Esophagus squamous epithelium (tissue), 5 donors: ENCODE measurements around the gene AVPR1B. TPM values are rescaled to one million over a fixed set of nuclear protein-coding genes. Genes with fewer than 3 reads are reported as not detected.

Experiments used
- DNase-seq: peaks from one replicate; lab custom pipeline; 2025; lab: John Stamatoyannopoulos, UW
- H3K27ac ChIP-seq, 4 donors: fragments of 200-600 bp; sonication (generic); one replicate each; pipeline ENCODE4 v1.5.1; 2016 to 2019; ENCODE audit warnings: mild to moderate bottlenecking in 1 of 4
- H3K27me3 ChIP-seq, 4 donors: fragments of 200-600 bp; sonication (generic); 1 replicate in 3 of 4; 2 replicates in 1 of 4; pipeline versions ENCODE4 v1.5.1 to v1.6.0; 2017 to 2021; ENCODE audit warnings: antibody characterized with exemption in 1 of 4
- H3K36me3 ChIP-seq, 3 donors: fragments of 200-600 bp; sonication (generic); one replicate each; pipeline ENCODE4 v1.5.1; 2016 to 2019
- H3K4me1 ChIP-seq, 3 donors: fragments of 200-600 bp; sonication (generic); one replicate each; pipeline ENCODE4 v1.5.1; 2017 to 2019
- H3K4me3 ChIP-seq, 4 donors: fragments of 200-600 bp; sonication (generic); 1 replicate in 3 of 4; 2 replicates in 1 of 4; pipeline ENCODE4 v1.5.1; 2016 to 2019; ENCODE audit warnings: mild to moderate bottlenecking in 2 of 4, moderate library complexity in 1 of 4
- H3K9me3 ChIP-seq, 3 donors: fragments of 200-600 bp; sonication (generic); one replicate each; pipeline ENCODE4 v1.5.1; 2016 to 2019
- CTCF ChIP-seq, 6 experiments: fragments of 450-650 bp in 4 of 6; fragments of 200-600 bp in 2 of 6; sonication (generic) in 2 of 6; IDR thresholded peaks; one replicate each; pipeline ENCODE4 v1.5.1; 2016 to 2019; ENCODE audit warnings: antibody characterized with exemption in 6 of 6, mild to moderate bottlenecking in 4 of 6, moderate library complexity in 4 of 6
- POLR2A ChIP-seq, 4 donors: fragments of 450-650 bp; IDR thresholded peaks; one replicate each; pipeline ENCODE4 v1.6.1; 2017; ENCODE audit warnings: antibody characterized with exemption in 4 of 4, mild to moderate bottlenecking in 4 of 4, moderate library complexity in 3 of 4
- WGBS, 2 donors: methylation state at CpG; one replicate each; pipeline ENCODE4 v1.1.5; 2018; 5-methylcytosine and 5-hydroxymethylcytosine counted together
- intact Hi-C: fragments of 100-400 bp; cut with DNase I; formaldehyde crosslinking; loops from one replicate; pipeline ENCODE4 v1.15.0; 2022
- total RNA-seq, 4 donors: library from RNA; depleted of rRNA; stranded (reverse); fragments of >200 nt; gene quantifications; one replicate each; pipeline ENCODE4 v1.1.0, GENCODE V29; 2016
- donor health status: DM: yes; HTN: yes; CAD: no.

The AVPR1B gene
- total RNA-seq, 4 donors from 2014 or later, result not detected

- peaks cover 15 to 64% (median 24%) of the 10 kb centered on the region in 3 donors for H3K4me1 ChIP-seq
- H3K27ac ChIP-seq, result no peak overlapping the region
- no peak overlapping the region for H3K4me3 ChIP-seq
- TF ChIP-seq CTCF (IDR thresholded peaks at IDR 0.05) (no peak), POLR2A (IDR thresholded peaks at IDR 0.05) (no peak)
- H3K27me3 ChIP-seq, result peaks cover 0 to 44% (median 0%) of the 10 kb centered on the region in 4 donors
- no peaks in the 10 kb centered on the region for H3K9me3 ChIP-seq
- WGBS, 2 donors, result 72 to 79% methylated on average over 6 of the region's 6 CpGs
- no peak for DNase-seq
- H3K36me3 ChIP-seq, result no peaks in the 10 kb centered on the region
- intact Hi-C loops, result no loop called here
Observed at GRCh38 chr1:206114692-206115640, 2.2 kb downstream of the AVPR1B start.

- no peak for TF ChIP-seq CTCF (IDR thresholded peaks at IDR 0.05)
- TF ChIP-seq POLR2A (IDR thresholded peaks at IDR 0.05), result no peak
- DNase-seq, result no peak
Observed at GRCh38 chr1:206112600-206113301, 4.4 kb downstream of the AVPR1B start.

GRCh38 chr1:206111271-206111927, 5.8 kb downstream of the AVPR1B start:
- H3K27me3 ChIP-seq, result peaks cover 0 to 33% (median 0%) of the 10 kb centered on the region in 4 donors
- peaks cover 6 to 52% (median 13%) of the 10 kb centered on the region in 3 donors for H3K4me1 ChIP-seq
- TF ChIP-seq CTCF (IDR thresholded peaks at IDR 0.05), result no peak
- no peak for TF ChIP-seq POLR2A (IDR thresholded peaks at IDR 0.05)
- no peak for DNase-seq
- no peak overlapping the region for H3K27ac ChIP-seq
- no peaks in the 10 kb centered on the region for H3K36me3 ChIP-seq
- 54 to 72% methylated on average over 6 of the region's 6 CpGs for WGBS, 2 donors
- H3K9me3 ChIP-seq, result no peaks in the 10 kb centered on the region
- intact Hi-C loops, result no loop called here
- no peak overlapping the region for H3K4me3 ChIP-seq

More at GRCh38 chr1:206112600-206113301, 4.4 kb downstream of the AVPR1B start:
- intact Hi-C loops, result no loop called here
- H3K4me3 ChIP-seq, result no peak overlapping the region
- H3K27ac ChIP-seq, result peak overlapping the region in 1 of 4 donors; percentile 29
- 62 to 66% methylated on average over 4 to 6 of the region's 9 CpGs for WGBS, 2 donors
- peaks cover 0 to 41% (median 0%) of the 10 kb centered on the region in 4 donors for H3K27me3 ChIP-seq
- H3K4me1 ChIP-seq, result peaks cover 15 to 61% (median 24%) of the 10 kb centered on the region in 3 donors
- H3K36me3 ChIP-seq, result no peaks in the 10 kb centered on the region
- H3K9me3 ChIP-seq, result no peaks in the 10 kb centered on the region

GRCh38 chr1:206110820-206111219, 6.4 kb downstream of the AVPR1B start:
- DNase-seq, result no peak
- no peaks in the 10 kb centered on the region for H3K36me3 ChIP-seq
- peaks cover 6 to 57% (median 13%) of the 10 kb centered on the region in 3 donors for H3K4me1 ChIP-seq
- H3K9me3 ChIP-seq, result no peaks in the 10 kb centered on the region
- intact Hi-C loops, result no loop called here
- H3K27me3 ChIP-seq, result peaks cover 0 to 27% (median 0%) of the 10 kb centered on the region in 4 donors
- WGBS, 2 donors, result 85 to 100% methylated on average over 3 of the region's 3 CpGs
- TF ChIP-seq POLR2A (IDR thresholded peaks at IDR 0.05) (no peak), CTCF (IDR thresholded peaks at IDR 0.05) (no peak)
- no peak overlapping the region for H3K27ac ChIP-seq
- no peak overlapping the region for H3K4me3 ChIP-seq
